ENCODE measurements around the gene SETSIP.
A peak's percentile ranks its signal among the peaks of the same experiment; 100 is the strongest.
"Not testable (repeated sequence)": the region's sequence is repeated elsewhere in the genome, so short reads cannot be mapped to it uniquely, and the experiment has no call there.

SETSIP gene, protein sequence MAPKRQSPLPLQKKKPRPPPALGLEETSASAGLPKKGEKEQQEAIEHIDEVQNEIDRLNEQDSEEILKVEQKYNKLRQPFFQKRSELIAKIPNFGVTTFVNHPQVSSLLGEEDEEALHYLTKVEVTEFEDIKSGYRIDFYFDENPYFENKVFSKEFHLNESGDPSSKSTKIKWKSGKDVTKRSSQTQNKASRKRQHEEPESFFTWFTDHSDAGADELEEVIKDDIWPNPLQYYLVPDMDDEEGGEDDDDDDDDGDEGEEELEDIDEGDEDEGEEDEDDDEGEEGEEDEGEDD

GRCh38 chr1:92075311-92075710 lies at the start of gene SETSIP:
SETSIP (minus strand) TSS chr1:92075411; CDS start chr1:92075411, 0 bp downstream.
- DNase-seq (ENCODE audit: low read depth in 2 of 2), result no peak

- DNase-seq (ENCODE audit: low read depth in 2 of 2), result no peak
These were observed 48.7 kb upstream of the SETSIP start for GRCh38 chr1:92123868-92124267.

GRCh38 chr1:92118826-92119225 lies 43.6 kb upstream of the SETSIP start:
- no peak for DNase-seq (ENCODE audit: low read depth in 2 of 2)

DNA sequence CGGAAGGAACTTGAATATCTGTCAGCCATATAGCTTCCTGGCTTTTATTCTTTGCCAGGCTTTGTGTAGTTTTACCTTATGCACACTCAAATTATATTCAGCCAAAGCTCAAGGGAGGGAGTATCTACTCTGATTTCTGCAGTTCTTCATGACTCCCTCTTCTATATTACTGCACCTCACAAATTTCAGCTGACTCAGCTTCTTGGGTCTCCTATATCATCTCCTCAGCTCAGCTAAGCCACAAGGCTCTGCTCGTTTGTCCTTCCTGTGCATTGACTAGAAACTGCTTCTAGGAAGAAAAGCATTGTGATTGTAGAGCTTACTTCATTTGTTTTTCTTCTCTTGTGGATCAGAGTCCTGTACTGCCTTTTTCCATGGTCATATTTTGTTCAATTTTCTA lies 42.3 kb upstream of the SETSIP start:
- DNase-seq (ENCODE audit: low read depth in 2 of 2), result no peak

DNA sequence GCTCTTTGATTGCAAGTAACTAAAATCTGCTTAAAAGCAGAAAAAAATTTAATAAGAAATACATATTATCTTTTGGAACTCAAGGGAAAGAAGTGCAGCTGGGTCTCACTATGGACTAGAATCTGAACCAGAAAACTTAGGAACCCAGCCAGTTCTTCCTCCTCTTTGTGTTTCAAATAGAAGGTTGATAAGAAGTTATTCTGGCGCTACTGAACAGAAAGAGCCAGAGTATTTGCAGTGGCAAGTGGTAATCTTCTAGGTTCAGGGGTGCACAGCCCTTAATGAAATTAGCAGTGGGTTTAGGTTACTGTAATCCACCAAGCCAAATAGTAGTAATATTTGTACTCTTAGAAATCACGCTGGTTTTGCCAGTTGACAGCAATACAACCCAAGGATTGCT lies 33.4 kb upstream of the SETSIP start:
- DNase-seq (ENCODE audit: low read depth in 2 of 2), result no peak

GRCh38 chr1:92105546-92106081 lies 30.4 kb upstream of the SETSIP start:
- no peak for DNase-seq (ENCODE audit: low read depth in 2 of 2)

- DNase-seq (ENCODE audit: low read depth in 2 of 2), result no peak
These were observed 21.1 kb upstream of the SETSIP start for GRCh38 chr1:92096317-92096716.

DNA sequence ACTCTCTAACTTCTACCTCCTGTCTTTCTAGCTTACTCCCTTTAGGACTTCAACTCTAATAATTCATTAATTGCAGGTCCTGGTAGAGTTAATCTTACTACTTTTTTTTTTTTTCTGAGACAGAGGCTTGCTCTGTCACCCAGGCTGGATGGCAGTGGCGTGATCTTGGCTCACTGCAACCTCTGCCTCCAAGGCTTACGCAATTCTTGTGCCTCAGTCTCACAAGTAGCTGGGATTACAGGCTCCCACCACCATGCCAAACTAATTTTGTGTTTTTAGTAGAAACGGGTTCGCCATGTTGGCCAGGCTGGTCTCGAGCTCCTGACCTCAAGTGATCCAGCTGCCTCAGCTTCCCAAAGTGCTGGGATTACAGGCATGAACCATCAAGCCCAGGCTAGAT lies 20.7 kb upstream of the SETSIP start:
- no peak for DNase-seq (ENCODE audit: low read depth in 2 of 2)

- no peak for DNase-seq (ENCODE audit: low read depth in 2 of 2)
These were observed 19.4 kb upstream of the SETSIP start for GRCh38 chr1:92094595-92094994.

- DNase-seq (ENCODE audit: low read depth in 2 of 2), result no peak
These were observed 18.9 kb upstream of the SETSIP start for GRCh38 chr1:92094090-92094489.

GRCh38 chr1:92091625-92092024 lies 16.4 kb upstream of the SETSIP start:
- no peak for DNase-seq (ENCODE audit: low read depth in 2 of 2)

GRCh38 chr1:92087542-92087941 lies 12.3 kb upstream of the SETSIP start:
- DNase-seq (ENCODE audit: low read depth in 2 of 2), result no peak

DNA sequence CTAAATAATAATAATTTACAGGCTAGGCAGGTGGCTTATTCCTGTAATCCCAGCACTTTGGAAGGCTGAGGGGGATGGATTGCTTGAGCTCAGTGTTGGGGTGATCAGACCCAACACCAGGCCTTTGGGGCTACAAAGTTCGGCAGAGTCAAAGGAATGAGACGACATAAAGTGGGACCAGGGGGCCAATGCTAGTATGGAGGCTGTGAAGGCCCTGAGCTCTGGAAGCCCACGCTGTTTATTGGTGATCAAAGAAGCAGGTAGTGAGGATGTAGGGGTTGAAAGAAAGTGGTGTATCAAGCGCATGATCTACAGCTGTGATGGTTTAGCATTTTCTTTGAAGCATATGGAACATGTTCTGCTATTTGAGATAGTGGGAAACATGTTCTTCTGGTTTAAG lies 10.5 kb upstream of the SETSIP start:
- DNase-seq (ENCODE audit: low read depth in 2 of 2), result no peak

GRCh38 chr1:92084651-92085050 lies 9.4 kb upstream of the SETSIP start:
- no peak for DNase-seq (ENCODE audit: low read depth in 2 of 2)

DNA sequence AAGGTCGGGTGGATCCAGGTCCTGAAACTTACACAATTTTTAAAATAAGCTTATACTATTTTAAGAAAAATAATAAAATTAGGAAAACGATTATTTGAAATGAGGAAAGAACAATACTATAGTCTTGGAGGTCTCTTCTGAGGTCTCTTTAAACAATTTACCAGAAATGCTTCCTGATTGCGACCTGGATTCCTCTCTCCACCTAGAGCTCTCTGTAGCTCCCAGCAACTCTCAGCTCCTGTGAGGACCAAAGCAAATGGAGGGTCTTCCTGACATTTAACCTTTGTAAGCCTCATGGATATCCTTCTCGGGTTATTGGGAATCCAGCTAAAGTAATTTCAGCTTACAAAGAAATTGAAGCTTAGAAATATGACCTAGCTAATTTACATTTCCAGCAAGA lies 5.8 kb upstream of the SETSIP start:
- no peak for DNase-seq (ENCODE audit: low read depth in 2 of 2)

DNA sequence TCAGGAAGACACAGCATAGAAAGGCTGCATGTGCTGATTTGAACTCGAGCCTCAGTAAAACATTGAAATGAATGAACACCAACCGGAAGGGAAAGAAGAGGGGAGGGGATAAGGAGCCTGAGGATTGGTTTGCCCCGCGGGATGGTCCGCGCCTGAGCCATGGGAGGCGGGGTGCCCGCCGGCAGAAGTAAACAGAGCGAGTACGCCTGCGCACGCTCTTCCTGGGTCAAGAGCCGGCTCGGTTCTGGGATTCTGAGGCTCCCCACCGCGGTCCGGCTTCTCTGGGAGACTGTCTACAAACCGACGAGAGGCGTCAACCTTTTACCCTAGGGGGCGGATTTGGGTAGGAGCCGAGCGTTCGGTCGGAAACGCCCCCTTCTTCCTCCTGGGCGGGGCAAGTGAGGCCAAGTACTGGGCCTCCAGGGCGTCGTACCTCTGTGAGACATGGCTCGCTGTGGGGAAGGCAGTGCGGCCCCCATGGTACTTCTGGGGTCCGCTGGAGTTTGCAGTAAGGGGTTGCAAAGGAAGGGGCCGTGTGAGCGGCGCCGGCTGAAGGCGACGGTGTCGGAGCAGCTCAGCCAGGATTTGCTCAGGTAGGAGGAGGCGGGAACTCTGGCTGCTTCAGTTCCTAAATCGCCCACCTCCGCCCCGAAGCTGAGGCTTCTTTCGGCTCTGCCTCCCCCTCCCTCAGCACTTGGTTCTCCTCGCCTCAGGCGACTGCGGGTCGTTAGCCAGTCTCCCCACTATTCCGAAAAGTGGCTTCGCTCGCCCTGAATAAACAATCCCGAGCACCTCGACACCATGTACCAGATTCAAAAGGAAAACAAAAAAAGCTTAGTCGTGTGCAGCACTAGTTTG lies 5.1 kb upstream of the SETSIP start, which contains the start of gene BTBD8:
BTBD8 (plus strand) TSS at position 218 of the 858 bp plus-strand sequence; CDS start at position 445, 227 bp downstream.
- peak; percentile 71 to 72 for DNase-seq (ENCODE audit: low read depth in 2 of 2)

DNA sequence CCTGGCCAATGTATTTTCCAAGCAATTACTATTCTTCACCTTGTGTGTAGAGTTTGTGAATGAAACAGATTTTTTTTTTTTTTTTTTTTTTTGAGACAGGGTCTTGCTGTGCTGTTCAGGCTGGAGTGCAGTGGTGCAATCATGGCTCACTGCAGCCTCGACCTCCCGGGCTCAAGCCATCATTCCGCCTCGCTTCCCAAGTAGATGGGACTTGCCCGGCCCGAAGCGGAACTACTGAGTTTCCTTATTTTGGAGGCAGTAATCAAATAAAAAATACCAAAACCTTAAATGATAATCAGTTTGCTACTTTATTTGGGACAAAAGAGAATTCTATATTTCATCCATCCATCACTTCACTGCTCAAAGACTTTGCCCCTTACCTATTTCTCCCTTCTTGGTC lies 4.2 kb upstream of the SETSIP start:
- DNase-seq (ENCODE audit: low read depth in 2 of 2), result no peak

DNA sequence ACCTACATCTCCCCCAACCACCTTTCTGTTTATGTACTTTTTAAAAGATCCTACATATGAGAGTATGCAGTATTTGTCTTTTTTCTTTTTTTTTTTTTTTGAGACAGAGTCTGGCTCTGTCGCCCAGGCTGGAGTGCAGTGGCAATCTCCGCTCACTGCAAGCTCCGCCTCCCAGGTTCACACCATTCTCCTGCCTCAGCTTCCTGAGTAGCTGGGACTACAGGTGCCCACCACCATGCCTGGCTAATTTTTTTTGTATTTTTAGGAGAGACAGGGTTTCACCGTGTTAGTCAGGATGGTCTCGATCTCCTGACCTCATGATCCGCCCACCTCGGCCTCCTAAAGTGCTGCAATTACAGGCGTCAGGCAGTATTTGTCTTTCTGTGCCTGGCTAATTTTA lies 2.9 kb upstream of the SETSIP start:
- not testable (repeated sequence) for DNase-seq (ENCODE audit: low read depth in 2 of 2)

- DNase-seq (ENCODE audit: low read depth in 2 of 2), result no peak
These were observed 1.2 kb upstream of the SETSIP start for GRCh38 chr1:92076363-92076762.

GRCh38 chr1:92074446-92074845 lies 765 bp downstream of the SETSIP start:
- not testable (repeated sequence) for DNase-seq (ENCODE audit: low read depth in 2 of 2)

DNA sequence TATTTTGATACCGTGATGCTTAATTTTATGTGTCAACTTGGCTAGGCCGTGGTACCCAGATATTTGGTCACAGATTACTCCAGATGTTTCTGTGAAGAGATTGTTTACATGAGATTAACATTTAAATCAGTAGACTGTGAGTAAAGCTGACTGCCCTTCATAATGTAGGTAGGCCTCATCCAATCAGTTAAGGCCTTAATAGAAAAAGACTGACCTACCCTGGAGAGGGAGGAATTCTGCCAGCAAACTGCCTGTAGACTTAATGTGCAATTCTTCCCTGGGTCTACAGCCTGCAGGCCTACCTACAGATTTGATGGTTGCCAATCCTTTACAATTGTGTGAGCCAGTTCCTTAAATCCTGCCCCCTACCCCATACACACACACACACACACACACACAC lies 4.3 kb downstream of the SETSIP start:
- no peak for DNase-seq (ENCODE audit: low read depth in 2 of 2)

DNA sequence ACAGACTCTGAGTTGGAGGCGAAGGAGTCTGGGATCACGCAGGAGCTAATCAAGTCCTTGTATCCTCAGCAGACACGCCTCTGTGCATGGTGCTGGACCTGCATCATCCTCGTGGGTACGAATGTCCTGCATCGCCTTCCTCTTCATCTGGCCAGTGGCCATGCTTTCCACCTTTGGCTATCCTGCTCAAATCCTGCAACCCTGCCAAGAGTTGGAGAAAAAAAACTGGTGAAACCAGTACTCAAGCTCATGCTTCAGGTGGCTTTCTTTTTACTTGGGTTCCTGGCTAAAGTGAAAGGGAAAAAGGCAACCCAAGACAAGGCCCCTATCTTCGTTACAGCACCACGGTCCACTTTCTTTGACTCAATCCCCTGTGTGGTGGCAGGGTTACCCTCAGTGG lies 8.9 kb downstream of the SETSIP start:
- DNase-seq (ENCODE audit: low read depth in 2 of 2), result no peak

DNA sequence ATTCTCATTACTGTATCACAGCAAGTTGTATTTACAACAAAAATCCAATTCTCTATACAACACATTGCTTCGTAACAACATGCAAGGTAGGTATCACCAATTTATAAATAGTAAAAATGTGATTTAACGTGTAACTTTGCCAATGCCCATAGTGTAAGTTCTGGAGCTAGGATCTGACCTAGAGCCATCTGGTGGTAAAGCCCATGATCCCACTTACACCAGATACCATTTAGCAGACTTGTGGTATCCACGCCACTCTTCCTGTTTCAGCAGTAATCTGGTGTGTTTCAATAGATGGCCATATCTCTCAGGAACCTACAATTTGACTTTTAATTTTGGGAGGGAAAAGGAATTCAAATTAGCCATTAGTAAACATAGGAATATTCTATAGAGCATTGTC lies 10.2 kb downstream of the SETSIP start:
- no peak for DNase-seq (ENCODE audit: low read depth in 2 of 2)
